Transverse colon (tissue), 4 donors: ENCODE data around the gene FHIP2A.

ENCODE experiments used
- POLR2A ChIP-seq: fragments of 450-650 bp; IDR thresholded peaks from one replicate; pipeline ENCODE4 v1.6.1; 2016; ENCODE audit warnings: antibody characterized with exemption, mild to moderate bottlenecking, moderate library complexity
- POLR2AphosphoS5 ChIP-seq, 3 donors: sonication (generic); formaldehyde crosslinking; IDR thresholded peaks; one replicate each; pipeline ENCODE4 v1.6.1; 2016; ENCODE audit warnings: antibody characterized with exemption in 3 of 3
- TF ChIP-seq, protein P1 (sequence below), 5 experiments: fragments of 200-600 bp in 3 of 5; fragments of 450-650 bp in 2 of 5; sonication (generic) in 3 of 5; IDR thresholded peaks; 1 replicate in 2 of 5; 2 replicates in 3 of 5; pipeline ENCODE4 v1.5.1; 2016 to 2017; ENCODE audit warnings: antibody characterized with exemption in 5 of 5, inconsistent platforms in 3 of 5, mild to moderate bottlenecking in 2 of 5, moderate library complexity in 1 of 5

DNA sequence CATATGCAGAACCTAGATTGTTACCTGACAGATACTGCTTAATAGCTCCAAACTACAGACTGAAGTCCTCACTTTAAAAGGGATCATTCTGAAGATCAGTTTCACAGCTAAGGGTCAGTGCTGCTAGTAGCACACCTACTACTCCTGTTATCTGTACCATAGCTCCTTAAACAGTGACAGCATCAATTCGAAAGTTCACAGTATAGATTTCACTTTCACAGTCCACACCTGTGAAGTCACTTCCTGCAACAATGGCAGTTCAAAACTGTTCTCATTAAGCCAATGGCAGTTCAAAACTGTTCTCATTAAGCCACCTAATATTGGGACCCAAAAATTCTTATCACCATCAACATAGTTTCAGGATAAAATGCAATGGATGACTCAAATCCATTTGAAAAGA, 10.7 kb upstream of the FHIP2A start:
- TF ChIP-seq, protein P1, sequence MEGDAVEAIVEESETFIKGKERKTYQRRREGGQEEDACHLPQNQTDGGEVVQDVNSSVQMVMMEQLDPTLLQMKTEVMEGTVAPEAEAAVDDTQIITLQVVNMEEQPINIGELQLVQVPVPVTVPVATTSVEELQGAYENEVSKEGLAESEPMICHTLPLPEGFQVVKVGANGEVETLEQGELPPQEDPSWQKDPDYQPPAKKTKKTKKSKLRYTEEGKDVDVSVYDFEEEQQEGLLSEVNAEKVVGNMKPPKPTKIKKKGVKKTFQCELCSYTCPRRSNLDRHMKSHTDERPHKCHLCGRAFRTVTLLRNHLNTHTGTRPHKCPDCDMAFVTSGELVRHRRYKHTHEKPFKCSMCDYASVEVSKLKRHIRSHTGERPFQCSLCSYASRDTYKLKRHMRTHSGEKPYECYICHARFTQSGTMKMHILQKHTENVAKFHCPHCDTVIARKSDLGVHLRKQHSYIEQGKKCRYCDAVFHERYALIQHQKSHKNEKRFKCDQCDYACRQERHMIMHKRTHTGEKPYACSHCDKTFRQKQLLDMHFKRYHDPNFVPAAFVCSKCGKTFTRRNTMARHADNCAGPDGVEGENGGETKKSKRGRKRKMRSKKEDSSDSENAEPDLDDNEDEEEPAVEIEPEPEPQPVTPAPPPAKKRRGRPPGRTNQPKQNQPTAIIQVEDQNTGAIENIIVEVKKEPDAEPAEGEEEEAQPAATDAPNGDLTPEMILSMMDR (IDR thresholded peaks at IDR 0.05) = no peak
- TF ChIP-seq POLR2AphosphoS5 (IDR thresholded peaks at IDR 0.05) (no peak), POLR2A (no peak)
